HFFc6 (cell line): ENCODE measurements around the gene TMIGD1. TPM values are rescaled to one million over a fixed set of nuclear protein-coding genes. Genes with fewer than 3 reads are reported as not detected.

ENCODE experiments used
- DNase-seq: peaks from one replicate; pipeline ENCODE4 v3.0.0-alpha.2; 2018
- H3K27ac Mint-ChIP-seq: 2 replicates; pipeline ENCODE4 v1.8.0; 2020; ENCODE audit warnings: mild to moderate bottlenecking, mixed read lengths
- H3K27me3 Mint-ChIP-seq: 2 replicates; pipeline ENCODE4 v1.8.0; 2021; ENCODE audit warnings: mild to moderate bottlenecking, moderate library complexity, mixed read lengths; ENCODE audit not compliant: insufficient read depth
- H3K36me3 Mint-ChIP-seq: 2 replicates; pipeline ENCODE4 v1.8.0; 2021; ENCODE audit warnings: low read depth, mixed read lengths
- H3K4me1 Mint-ChIP-seq: 2 replicates; pipeline ENCODE4 v1.8.0; 2020; ENCODE audit warnings: low read depth, mixed read lengths
- H3K4me3 Mint-ChIP-seq: 2 replicates; pipeline ENCODE4 v1.8.0; 2020; ENCODE audit warnings: mild to moderate bottlenecking, moderate library complexity, mixed read lengths
- H3K9me3 Mint-ChIP-seq: 2 replicates; pipeline ENCODE4 v1.8.0; 2020; ENCODE audit warnings: mild to moderate bottlenecking, mixed read lengths
- CTCF ChIP-seq: fragments of 200-600 bp; sonication (generic); IDR thresholded peaks from 2 replicates; pipeline ENCODE4 v1.5.0; 2021; ENCODE audit warnings: antibody characterized with exemption, mild to moderate bottlenecking
- total RNA-seq, 6 experiments: library from RNA; stranded (reverse); fragmentation: NEBNext Ultra II Directional; extraction: Animal tissue kit (Norgen Biotek cat#: 25700); gene quantifications; 2 replicates in 1 of 6; 3 replicates in 5 of 6; pipeline ENCODE4 v1.2.3, GENCODE V29; 2021

The TMIGD1 gene
- total RNA-seq, 6 experiments from 2014 or later: not detected

- TF ChIP-seq CTCF: no peak
- Mint-ChIP-seq H3K27ac (0 out of 2 replicates have a peak overlapping the region, but pooled peaks have one; percentile 4), H3K4me1 (peaks cover 9% of the 10 kb centered on the region), H3K27me3 (peaks cover 5% of the 10 kb centered on the region; the same call in 1 of the 2 replicates), H3K36me3 (peaks cover 5% of the 10 kb centered on the region; the same call in 1 of the 2 replicates), H3K4me3 (no peak overlapping the region), H3K9me3 (peaks cover 10% of the 10 kb centered on the region)
- peak; percentile 81 for DNase-seq
Observed at GRCh38 chr17:30363715-30364202, 29.9 kb upstream of the TMIGD1 start.

GRCh38 chr17:30361766-30362279 lies 28.0 kb upstream of the TMIGD1 start:
- peaks cover 5% of the 10 kb centered on the region; the same call in 1 of the 2 replicates for H3K36me3 Mint-ChIP-seq
- no peak overlapping the region for H3K27ac Mint-ChIP-seq
- TF ChIP-seq CTCF: no peak
- no peak overlapping the region for H3K4me3 Mint-ChIP-seq
- peaks cover 5% of the 10 kb centered on the region; the same call in 1 of the 2 replicates for H3K27me3 Mint-ChIP-seq
- H3K9me3 Mint-ChIP-seq: peaks cover 10% of the 10 kb centered on the region
- DNase-seq: no peak
- H3K4me1 Mint-ChIP-seq: peaks cover 9% of the 10 kb centered on the region

- Mint-ChIP-seq H3K27me3 (no peaks in the 10 kb centered on the region), H3K4me3 (no peak overlapping the region), H3K36me3 (peaks cover 5% of the 10 kb centered on the region; the same call in 1 of the 2 replicates), H3K4me1 (peaks cover 9% of the 10 kb centered on the region), H3K27ac (no peak overlapping the region), H3K9me3 (peaks cover 10% of the 10 kb centered on the region)
- TF ChIP-seq CTCF: no peak
- no peak for DNase-seq
Observed at GRCh38 chr17:30360086-30360808, 26.4 kb upstream of the TMIGD1 start.

GRCh38 chr17:30358055-30358760 lies 24.4 kb upstream of the TMIGD1 start:
- Mint-ChIP-seq H3K27me3 (no peaks in the 10 kb centered on the region; the same call in 1 of the 2 replicates), H3K9me3 (peaks cover 10% of the 10 kb centered on the region), H3K27ac (no peak overlapping the region), H3K4me3 (no peak overlapping the region), H3K4me1 (no peaks in the 10 kb centered on the region), H3K36me3 (peaks cover 5% of the 10 kb centered on the region; the same call in 1 of the 2 replicates)
- no peak for TF ChIP-seq CTCF
- DNase-seq: no peak

- no peak overlapping the region for H3K4me3 Mint-ChIP-seq
- H3K27ac Mint-ChIP-seq: no peak overlapping the region
- TF ChIP-seq CTCF: no peak
- H3K27me3 Mint-ChIP-seq: peaks cover 3% of the 10 kb centered on the region
- peaks cover 5% of the 10 kb centered on the region; the same call in 1 of the 2 replicates for H3K36me3 Mint-ChIP-seq
- no peaks in the 10 kb centered on the region for H3K4me1 Mint-ChIP-seq
- no peak for DNase-seq
- peaks cover 10% of the 10 kb centered on the region for H3K9me3 Mint-ChIP-seq
Observed at GRCh38 chr17:30357476-30357875, 23.6 kb upstream of the TMIGD1 start.
